Chondrocyte (in vitro differentiated cells): ENCODE results near the gene RAD23B. TPM values are rescaled to one million over a fixed set of nuclear protein-coding genes. Genes with fewer than 3 reads are reported as not detected.
A peak's percentile ranks its signal among the peaks of the same experiment; 100 is the strongest.

Source experiments
- DNase-seq: peaks from one replicate; pipeline ENCODE4 v3.0.0; 2021; ENCODE audit warnings: mixed read lengths, low spot score
- H3K27ac Mint-ChIP-seq: one replicate; pipeline ENCODE4 v1.8.0; 2021; ENCODE audit warnings: mild to moderate bottlenecking, moderate library complexity, mixed read lengths; ENCODE audit not compliant: unreplicated experiment
- H3K27me3 Mint-ChIP-seq: 2 replicates; pipeline ENCODE4 v1.8.0; 2021; ENCODE audit warnings: low read depth, mixed read lengths
- H3K36me3 Mint-ChIP-seq: 2 replicates; pipeline ENCODE4 v1.8.0; 2021; ENCODE audit warnings: low read depth, mixed read lengths
- H3K4me1 Mint-ChIP-seq: 2 replicates; pipeline ENCODE4 v1.8.0; 2021; ENCODE audit warnings: low read depth, mild to moderate bottlenecking, mixed read lengths
- H3K4me3 Mint-ChIP-seq: one replicate; pipeline ENCODE4 v1.8.0; 2021; ENCODE audit warnings: mild to moderate bottlenecking, moderate library complexity, mixed read lengths; ENCODE audit not compliant: unreplicated experiment
- H3K9me3 Mint-ChIP-seq: 2 replicates; pipeline ENCODE4 v1.8.0; 2021; ENCODE audit warnings: low read depth, mixed read lengths
- total RNA-seq: library from RNA; stranded (reverse); gene quantifications from 3 replicates; pipeline ENCODE4 v1.2.1, GENCODE V29; 2021
- TF ChIP-seq, protein P1 (sequence below): fragments of 200-600 bp; sonication (generic); IDR thresholded peaks from 2 replicates; pipeline ENCODE4 v1.5.0; 2021; ENCODE audit warnings: antibody characterized with exemption, mild to moderate bottlenecking, moderate library complexity

Gene RAD23B
- total RNA-seq, 1 donor from 2014 or later: 127 TPM

DNA sequence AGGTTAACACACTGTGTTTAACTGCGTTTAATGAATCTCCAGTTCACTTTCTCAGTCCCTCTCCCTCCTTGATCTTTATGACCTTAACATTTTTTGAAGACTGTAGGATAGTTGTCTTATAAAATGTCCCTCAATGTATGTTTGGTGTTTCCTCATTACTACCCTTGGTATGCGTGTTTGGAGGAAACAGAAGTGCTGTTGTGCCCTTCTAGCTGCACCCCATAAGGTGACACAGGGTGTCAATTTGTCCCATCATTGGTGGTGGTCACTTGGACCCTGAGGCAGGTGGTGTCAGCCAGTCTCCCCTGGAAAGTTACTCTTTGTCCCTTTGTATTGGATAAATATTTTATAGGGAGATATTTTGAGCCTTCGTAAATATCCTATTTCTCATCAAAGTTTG lies 52.3 kb downstream of the RAD23B start:
- Mint-ChIP-seq H3K27ac (no peak overlapping the region), H3K36me3 (peaks cover 50% of the 10 kb centered on the region), H3K9me3 (no peaks in the 10 kb centered on the region), H3K4me3 (no peak overlapping the region), H3K4me1 (peaks cover 31% of the 10 kb centered on the region), H3K27me3 (no peaks in the 10 kb centered on the region)
- TF ChIP-seq, protein P1, sequence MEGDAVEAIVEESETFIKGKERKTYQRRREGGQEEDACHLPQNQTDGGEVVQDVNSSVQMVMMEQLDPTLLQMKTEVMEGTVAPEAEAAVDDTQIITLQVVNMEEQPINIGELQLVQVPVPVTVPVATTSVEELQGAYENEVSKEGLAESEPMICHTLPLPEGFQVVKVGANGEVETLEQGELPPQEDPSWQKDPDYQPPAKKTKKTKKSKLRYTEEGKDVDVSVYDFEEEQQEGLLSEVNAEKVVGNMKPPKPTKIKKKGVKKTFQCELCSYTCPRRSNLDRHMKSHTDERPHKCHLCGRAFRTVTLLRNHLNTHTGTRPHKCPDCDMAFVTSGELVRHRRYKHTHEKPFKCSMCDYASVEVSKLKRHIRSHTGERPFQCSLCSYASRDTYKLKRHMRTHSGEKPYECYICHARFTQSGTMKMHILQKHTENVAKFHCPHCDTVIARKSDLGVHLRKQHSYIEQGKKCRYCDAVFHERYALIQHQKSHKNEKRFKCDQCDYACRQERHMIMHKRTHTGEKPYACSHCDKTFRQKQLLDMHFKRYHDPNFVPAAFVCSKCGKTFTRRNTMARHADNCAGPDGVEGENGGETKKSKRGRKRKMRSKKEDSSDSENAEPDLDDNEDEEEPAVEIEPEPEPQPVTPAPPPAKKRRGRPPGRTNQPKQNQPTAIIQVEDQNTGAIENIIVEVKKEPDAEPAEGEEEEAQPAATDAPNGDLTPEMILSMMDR: no peak
- no peak for DNase-seq

DNA sequence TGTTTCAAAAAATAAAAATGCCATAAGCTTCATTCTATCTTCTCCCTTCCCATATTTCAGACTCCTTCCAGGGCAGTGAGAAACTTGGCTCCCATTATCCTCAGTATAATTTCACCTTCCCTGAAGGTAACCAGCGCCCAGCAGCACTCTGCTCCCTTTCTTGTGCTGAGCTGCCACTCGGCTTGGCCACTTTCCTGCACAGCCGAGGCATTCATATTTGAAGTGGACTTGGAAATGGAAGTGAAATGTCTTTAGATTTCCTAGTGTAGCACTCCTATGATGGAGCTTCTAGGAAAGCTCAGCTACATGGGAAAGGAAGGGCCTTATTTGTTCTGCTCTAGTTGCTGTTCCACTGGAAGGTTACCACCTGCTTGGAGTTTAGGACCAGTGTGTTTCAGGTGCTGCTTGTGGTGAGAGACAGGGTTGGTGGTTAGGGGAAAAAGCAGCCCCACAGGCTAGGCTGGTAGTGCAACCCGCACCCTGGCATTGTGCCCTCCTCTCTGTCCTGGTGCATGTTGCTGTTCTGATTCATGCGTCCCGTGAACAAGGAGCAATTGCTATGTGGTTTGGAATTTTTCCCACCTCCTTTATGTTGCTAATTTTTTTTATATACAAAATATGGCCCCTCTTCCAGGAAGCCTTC lies 53.8 kb downstream of the RAD23B start:
- Mint-ChIP-seq H3K27me3 (no peaks in the 10 kb centered on the region), H3K4me1 (peaks cover 31% of the 10 kb centered on the region), H3K9me3 (no peaks in the 10 kb centered on the region), H3K36me3 (peaks cover 43% of the 10 kb centered on the region), H3K4me3 (no peak overlapping the region), H3K27ac (peak overlapping the region; percentile 62)
- DNase-seq: no peak
- TF ChIP-seq, protein P1: no peak

GRCh38 chr9:107337676-107338590 lies 54.9 kb downstream of the RAD23B start:
- H3K27me3 Mint-ChIP-seq: no peaks in the 10 kb centered on the region
- H3K4me1 Mint-ChIP-seq: peaks cover 31% of the 10 kb centered on the region
- no peaks in the 10 kb centered on the region for H3K9me3 Mint-ChIP-seq
- TF ChIP-seq, protein P1: no peak
- H3K27ac Mint-ChIP-seq: peak overlapping the region; percentile 54
- peaks cover 38% of the 10 kb centered on the region for H3K36me3 Mint-ChIP-seq
- no peak for DNase-seq
- no peak overlapping the region for H3K4me3 Mint-ChIP-seq

DNA sequence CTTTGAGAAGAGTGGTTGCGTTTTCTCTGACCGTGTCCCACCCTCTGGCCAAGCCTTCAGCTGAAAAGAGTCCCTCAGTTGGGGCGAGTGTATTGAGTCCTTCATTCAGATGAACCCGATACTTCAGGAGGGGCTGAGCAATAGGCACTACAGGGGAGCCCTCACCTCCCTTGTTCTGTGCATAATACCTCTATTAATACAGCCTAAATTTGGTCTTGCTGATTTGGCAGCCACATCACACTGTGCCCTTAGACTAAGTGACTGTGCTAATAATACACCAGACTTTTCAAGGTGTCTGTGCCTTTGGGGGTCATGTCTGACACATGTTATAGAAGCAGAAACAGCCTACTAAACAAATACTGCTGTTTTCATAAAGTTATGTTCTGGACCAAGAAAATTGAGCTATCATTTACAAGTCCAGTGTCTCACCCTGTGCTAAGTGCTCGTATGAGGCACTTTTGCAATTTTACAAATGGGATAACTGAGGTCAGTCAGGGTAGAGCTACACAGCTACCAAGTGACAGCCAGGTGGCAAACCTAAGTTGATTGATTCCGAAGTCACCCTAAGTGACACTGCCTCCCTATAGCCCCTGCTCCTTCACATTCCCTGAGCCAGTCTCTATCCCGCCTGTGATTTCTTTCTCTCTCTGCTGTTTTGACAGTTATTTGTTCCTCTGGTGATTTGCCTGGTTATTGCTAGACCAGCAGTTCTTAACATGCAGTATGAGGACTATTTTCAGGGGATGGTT lies 56.0 kb downstream of the RAD23B start:
- H3K27me3 Mint-ChIP-seq: no peaks in the 10 kb centered on the region
- peaks cover 29% of the 10 kb centered on the region for H3K36me3 Mint-ChIP-seq
- no peaks in the 10 kb centered on the region for H3K9me3 Mint-ChIP-seq
- DNase-seq: no peak
- TF ChIP-seq, protein P1: no peak
- peaks cover 31% of the 10 kb centered on the region for H3K4me1 Mint-ChIP-seq
- H3K27ac Mint-ChIP-seq: no peak overlapping the region
- no peak overlapping the region for H3K4me3 Mint-ChIP-seq
